ENCODE measurements around the gene C16orf86. TPM values are rescaled to one million over a fixed set of nuclear protein-coding genes. Genes with fewer than 3 reads are reported as not detected.

Gene C16orf86
- total RNA-seq, 1 donor from 2014 or later, result 2.9 TPM

Other genes starting within 250 kb of the C16orf86 start
- 0.71 TPM for gene HSD11B2, start 235.7 kb upstream of the C16orf86 start, total RNA-seq
- 89.5 TPM for gene ATP6V0D1, start 185.7 kb upstream of the C16orf86 start, total RNA-seq
- gene AGRP, start 183.3 kb upstream of the C16orf86 start, total RNA-seq, result not detected
- 107 TPM for gene RIPOR1, start 138.0 kb upstream of the C16orf86 start, total RNA-seq
- 26.2 TPM for gene CTCF, start 104.3 kb upstream of the C16orf86 start, total RNA-seq
- 0.96 TPM for gene CARMIL2, start 21.7 kb upstream of the C16orf86 start, total RNA-seq
- gene ACD, start 6.6 kb upstream of the C16orf86 start, total RNA-seq, result 11.5 TPM
- gene PARD6A, start 5.9 kb upstream of the C16orf86 start, total RNA-seq, result 3.9 TPM
- 11.4 TPM for gene ENKD1, start 64 bp upstream of the C16orf86 start, total RNA-seq
- 16.7 TPM for gene GFOD2, start 52.5 kb downstream of the C16orf86 start, total RNA-seq
- gene RANBP10, start 139.7 kb downstream of the C16orf86 start, total RNA-seq, result 14.5 TPM
- gene TSNAXIP1, start 140.1 kb downstream of the C16orf86 start, total RNA-seq, result 1.1 TPM
- 21.6 TPM for gene THAP11, start 175.5 kb downstream of the C16orf86 start, total RNA-seq
- gene NUTF2, start 180.1 kb downstream of the C16orf86 start, total RNA-seq, result 87.6 TPM
- gene CENPT, start 180.9 kb downstream of the C16orf86 start, total RNA-seq, result 35.5 TPM
- 41.3 TPM for gene EDC4, start 206.2 kb downstream of the C16orf86 start, total RNA-seq
- gene NRN1L, start 218.1 kb downstream of the C16orf86 start, total RNA-seq, result not detected
- 28.6 TPM for gene PSKH1, start 226.4 kb downstream of the C16orf86 start, total RNA-seq

Measured in mesenteric fat pad (tissue), 1 donor.